Effector memory CD4-positive, alpha-beta T cell (primary cell): Measurements from ENCODE around the gene MEAK7.

Source experiments
- DNase-seq, 3 donors: peaks; one replicate each; pipeline ENCODE4 v3.0.0-alpha.2; 2020
- H3K27ac ChIP-seq: 2 replicates; pipeline ENCODE4 v1.7.0; 2013; ENCODE audit warnings: mild to moderate bottlenecking, low read length, moderate library complexity; ENCODE audit not compliant: insufficient read depth, poor library complexity, severe bottlenecking
- H3K27me3 ChIP-seq: replicated peaks from 2 replicates; pipeline ENCODE4 v1.7.0; 2013; ENCODE audit warnings: mild to moderate bottlenecking, low read length; ENCODE audit not compliant: insufficient read depth, control insufficient read depth, poor library complexity, severe bottlenecking
- H3K36me3 ChIP-seq: 2 replicates; pipeline ENCODE4 v1.7.0; 2013; ENCODE audit warnings: mild to moderate bottlenecking, low read length, moderate library complexity; ENCODE audit not compliant: control insufficient read depth, insufficient read depth
- H3K4me1 ChIP-seq: 2 replicates; pipeline ENCODE4 v1.7.0; 2013; ENCODE audit warnings: low read length, mild to moderate bottlenecking; ENCODE audit not compliant: control insufficient read depth, insufficient read depth, poor library complexity, severe bottlenecking
- H3K4me3 ChIP-seq: 2 replicates; pipeline ENCODE4 v1.7.0; 2013; ENCODE audit warnings: low read length, low read depth, mild to moderate bottlenecking; ENCODE audit not compliant: insufficient read depth, poor library complexity, severe bottlenecking
- H3K9me3 ChIP-seq: 2 replicates; pipeline ENCODE4 v1.7.0; 2013; ENCODE audit warnings: mild to moderate bottlenecking, low read length, moderate library complexity; ENCODE audit not compliant: control insufficient read depth

The MEAK7 gene

DNA sequence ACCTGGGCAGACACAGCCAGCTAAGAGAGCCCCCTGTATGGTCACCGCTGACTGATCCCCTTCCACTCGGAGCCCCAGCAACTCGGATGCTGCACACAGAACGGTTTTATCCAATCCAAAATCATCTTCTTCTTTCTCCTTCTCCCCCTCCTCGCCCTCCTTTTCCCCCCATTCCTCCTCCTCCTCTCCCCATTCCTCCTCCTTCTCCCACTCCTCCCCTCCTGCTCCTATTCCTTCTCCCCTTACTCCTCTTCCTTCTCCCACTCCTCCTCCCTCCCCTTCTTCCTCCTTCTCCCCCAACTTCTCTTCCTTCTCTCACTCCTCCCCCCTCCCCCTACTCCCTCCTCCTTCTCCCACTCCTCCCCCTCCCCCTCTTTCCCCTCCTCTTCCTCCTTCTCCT is 30.4 kb upstream of the MEAK7 start:
- DNase-seq, result no peak
- no peaks in the 10 kb centered on the region for H3K4me1 ChIP-seq
- peaks cover 2% of the 10 kb centered on the region for H3K9me3 ChIP-seq
- H3K4me3 ChIP-seq, result no peak overlapping the region
- no peaks in the 10 kb centered on the region for H3K36me3 ChIP-seq
- no peaks in the 10 kb centered on the region for H3K27me3 ChIP-seq
- no peak overlapping the region for H3K27ac ChIP-seq

DNA sequence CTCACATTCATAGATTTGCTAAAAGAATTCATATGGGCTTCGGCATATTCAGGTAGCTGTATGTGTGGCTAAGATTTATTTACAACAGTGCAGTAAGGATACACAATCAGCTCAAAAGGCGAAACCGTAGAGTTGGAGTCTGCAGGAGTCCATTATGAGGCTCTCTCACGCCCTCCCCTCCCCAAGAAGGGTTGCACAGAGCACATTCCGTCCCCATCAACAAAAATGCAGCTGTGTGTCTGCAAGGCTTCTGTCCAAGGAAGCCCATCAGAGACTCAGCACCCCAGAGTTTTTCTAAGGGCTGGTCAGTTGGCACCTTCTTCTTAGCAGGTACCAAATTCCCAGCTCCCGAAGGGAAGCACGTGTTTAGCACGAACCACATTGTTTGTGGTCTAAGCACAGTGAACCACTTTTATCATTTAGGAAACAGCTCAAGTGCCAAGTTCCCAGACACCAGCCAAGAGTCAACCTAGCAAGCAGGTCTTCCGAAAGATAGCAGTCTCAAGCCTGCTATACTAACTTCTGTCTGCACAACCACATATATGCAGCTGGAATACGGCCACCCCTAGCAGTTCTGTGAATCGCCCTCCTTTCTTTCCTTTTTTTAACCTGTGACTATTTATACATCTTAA is 28.5 kb upstream of the MEAK7 start:
- DNase-seq, result no peak
- no peaks in the 10 kb centered on the region for H3K27me3 ChIP-seq
- H3K4me3 ChIP-seq, result no peak overlapping the region
- H3K27ac ChIP-seq, result no peak overlapping the region
- no peaks in the 10 kb centered on the region for H3K36me3 ChIP-seq
- H3K9me3 ChIP-seq, result peaks cover 6% of the 10 kb centered on the region
- H3K4me1 ChIP-seq, result no peaks in the 10 kb centered on the region

- Histone ChIP-seq H3K4me3 (no peak overlapping the region), H3K9me3 (peaks cover 6% of the 10 kb centered on the region), H3K27ac (no peak overlapping the region), H3K27me3 (no peaks in the 10 kb centered on the region), H3K36me3 (no peaks in the 10 kb centered on the region), H3K4me1 (no peaks in the 10 kb centered on the region)
- DNase-seq, result no peak
Measured at GRCh38 chr16:84532291-84532724, 27.8 kb upstream of the MEAK7 start.

DNA sequence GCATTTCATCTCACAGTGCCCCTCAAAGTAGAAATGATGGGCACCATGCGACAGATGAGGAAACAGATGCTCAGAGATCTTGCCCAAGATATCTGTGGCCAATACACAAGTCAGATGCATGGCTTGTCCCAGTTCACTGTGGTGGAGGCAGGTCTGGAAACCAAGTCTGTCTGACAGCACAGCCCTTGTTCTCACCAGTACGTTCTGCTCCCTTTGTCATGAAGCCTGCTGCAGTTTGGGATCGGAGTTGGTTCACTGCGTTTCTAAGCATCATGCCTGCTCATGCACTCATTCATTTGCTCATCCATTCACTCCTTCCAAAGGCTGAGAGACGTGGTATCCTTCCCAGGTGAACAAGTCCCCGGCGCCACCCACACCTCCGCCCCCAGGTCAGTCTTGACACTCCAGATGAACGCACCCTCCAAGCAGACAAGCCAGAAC is 27.2 kb upstream of the MEAK7 start:
- Histone ChIP-seq H3K4me1 (no peaks in the 10 kb centered on the region), H3K4me3 (no peak overlapping the region), H3K36me3 (no peaks in the 10 kb centered on the region), H3K27me3 (no peaks in the 10 kb centered on the region), H3K9me3 (peaks cover 6% of the 10 kb centered on the region), H3K27ac (no peak overlapping the region)
- DNase-seq, result no peak

DNA sequence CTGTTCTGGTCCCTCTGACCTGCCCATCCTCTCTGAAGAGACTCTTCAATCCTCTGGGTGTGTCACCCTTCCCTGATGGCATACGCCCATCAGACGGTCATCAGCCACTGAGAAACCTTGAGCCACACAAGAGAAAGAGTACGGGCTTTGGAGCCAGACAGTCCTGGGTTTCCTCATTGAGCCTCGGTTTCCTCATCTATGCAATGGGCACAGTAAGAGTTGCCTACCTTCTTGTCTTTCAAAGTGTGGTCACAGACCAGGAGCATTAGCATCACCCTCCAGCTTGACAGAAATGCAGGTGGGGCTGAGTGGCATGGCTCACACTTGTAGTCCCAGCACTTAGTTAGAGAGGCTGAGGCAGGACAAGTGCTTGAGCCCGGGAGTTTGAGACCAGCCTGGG is 26.1 kb upstream of the MEAK7 start:
- Histone ChIP-seq H3K9me3 (peaks cover 6% of the 10 kb centered on the region), H3K4me3 (no peak overlapping the region), H3K4me1 (no peaks in the 10 kb centered on the region), H3K27ac (no peak overlapping the region), H3K27me3 (no peaks in the 10 kb centered on the region), H3K36me3 (no peaks in the 10 kb centered on the region)
- no peak for DNase-seq

DNA sequence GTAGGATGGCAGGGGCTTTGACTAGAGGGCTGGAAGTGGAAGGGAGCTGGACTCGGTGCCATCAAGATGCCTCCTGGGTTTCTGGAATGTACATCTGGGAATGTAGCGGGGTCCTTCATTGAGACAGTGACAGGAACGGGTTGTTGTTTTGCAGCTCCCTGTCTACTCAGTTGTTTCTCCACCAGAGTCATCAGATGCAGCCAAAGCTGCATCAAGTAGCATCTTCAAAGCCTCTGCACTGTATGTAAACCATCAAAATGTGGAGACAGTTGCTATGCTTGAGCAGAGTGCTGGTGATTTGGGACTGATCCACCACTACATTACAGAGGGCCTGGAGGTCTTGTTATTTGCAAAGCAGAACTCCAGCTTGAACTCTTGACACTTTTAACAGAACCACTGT is 25.1 kb upstream of the MEAK7 start:
- no peak overlapping the region for H3K4me3 ChIP-seq
- peaks cover 6% of the 10 kb centered on the region for H3K9me3 ChIP-seq
- H3K4me1 ChIP-seq, result no peaks in the 10 kb centered on the region
- no peak for DNase-seq
- H3K36me3 ChIP-seq, result no peaks in the 10 kb centered on the region
- H3K27ac ChIP-seq, result no peak overlapping the region
- no peaks in the 10 kb centered on the region for H3K27me3 ChIP-seq

- Histone ChIP-seq H3K9me3 (peaks cover 6% of the 10 kb centered on the region), H3K27ac (no peak overlapping the region), H3K36me3 (no peaks in the 10 kb centered on the region), H3K4me1 (no peaks in the 10 kb centered on the region), H3K4me3 (no peak overlapping the region), H3K27me3 (no peaks in the 10 kb centered on the region)
- no peak for DNase-seq
Measured at GRCh38 chr16:84528322-84528721, 23.9 kb upstream of the MEAK7 start.

GRCh38 chr16:84527532-84528269 is 23.2 kb upstream of the MEAK7 start:
- no peaks in the 10 kb centered on the region for H3K36me3 ChIP-seq
- H3K27ac ChIP-seq, result no peak overlapping the region
- H3K27me3 ChIP-seq, result no peaks in the 10 kb centered on the region
- H3K9me3 ChIP-seq, result peaks cover 6% of the 10 kb centered on the region
- H3K4me3 ChIP-seq, result no peak overlapping the region
- H3K4me1 ChIP-seq, result no peaks in the 10 kb centered on the region
- DNase-seq, result no peak

GRCh38 chr16:84526794-84527531 is 22.5 kb upstream of the MEAK7 start:
- Histone ChIP-seq H3K9me3 (peaks cover 6% of the 10 kb centered on the region), H3K4me1 (no peaks in the 10 kb centered on the region), H3K4me3 (no peak overlapping the region), H3K27me3 (no peaks in the 10 kb centered on the region), H3K36me3 (no peaks in the 10 kb centered on the region), H3K27ac (no peak overlapping the region)
- no peak for DNase-seq
